ENCODE data around the gene BABAM2.

The BABAM2 gene

GRCh38 chr2:28173377-28173776 is 282.8 kb downstream of the BABAM2 start:
- DNase-seq: no peak

- DNase-seq: no peak
These were observed 283.7 kb downstream of the BABAM2 start for GRCh38 chr2:28174211-28174610.

- no peak for DNase-seq
These were observed 284.5 kb downstream of the BABAM2 start for GRCh38 chr2:28175028-28175427.

- DNase-seq: no peak
These were observed 288.4 kb downstream of the BABAM2 start for GRCh38 chr2:28178946-28179345.

GRCh38 chr2:28181801-28182200 is 291.3 kb downstream of the BABAM2 start:
- DNase-seq: no peak

- DNase-seq: no peak
These were observed 291.8 kb downstream of the BABAM2 start for GRCh38 chr2:28182348-28182747.

GRCh38 chr2:28185153-28185552 is 294.6 kb downstream of the BABAM2 start:
- no peak for DNase-seq

- peak; percentile 67 for DNase-seq
These were observed 295.4 kb downstream of the BABAM2 start for GRCh38 chr2:28185891-28186290.

- DNase-seq: no peak
These were observed 296.7 kb downstream of the BABAM2 start for GRCh38 chr2:28187186-28187585.

GRCh38 chr2:28188436-28188835 is 297.9 kb downstream of the BABAM2 start:
- no peak for DNase-seq

- DNase-seq: peak; percentile 6
These were observed 303.3 kb downstream of the BABAM2 start for GRCh38 chr2:28193630-28194403.

- no peak for DNase-seq
These were observed 309.6 kb downstream of the BABAM2 start for GRCh38 chr2:28199995-28200679.

GRCh38 chr2:28201671-28202180 is 311.2 kb downstream of the BABAM2 start:
- no peak for DNase-seq

GRCh38 chr2:28202719-28203118 is 312.2 kb downstream of the BABAM2 start:
- no peak for DNase-seq

GRCh38 chr2:28206762-28207161 is 316.2 kb downstream of the BABAM2 start:
- no peak for DNase-seq

- no peak for DNase-seq
These were observed 318.7 kb downstream of the BABAM2 start for GRCh38 chr2:28209261-28209691.

- no peak for DNase-seq
These were observed 319.3 kb downstream of the BABAM2 start for GRCh38 chr2:28209864-28210263.

- no peak for DNase-seq
These were observed 320.0 kb downstream of the BABAM2 start for GRCh38 chr2:28210535-28210934.

GRCh38 chr2:28216331-28216730 is 325.8 kb downstream of the BABAM2 start:
- no peak for DNase-seq

- DNase-seq: no peak
These were observed 326.7 kb downstream of the BABAM2 start for GRCh38 chr2:28217042-28217740.

GRCh38 chr2:28219138-28219537 is 328.6 kb downstream of the BABAM2 start:
- no peak for DNase-seq

- no peak for DNase-seq
These were observed 329.3 kb downstream of the BABAM2 start for GRCh38 chr2:28219758-28220368.
